NT2/D1 (cell line): ENCODE measurements around the gene PROK2.

Source experiments
- DNase-seq: peaks from one replicate; pipeline ENCODE4 v3.0.0-alpha.2; 2011; ENCODE audit warnings: low read depth, low spot score
- H3K27me3 ChIP-seq: 2 replicates; pipeline ENCODE4 v1.6.0; 2011; ENCODE audit warnings: mild to moderate bottlenecking; ENCODE audit not compliant: insufficient read length, insufficient read depth
- H3K36me3 ChIP-seq: 2 replicates; pipeline ENCODE4 v1.6.1; 2011; ENCODE audit warnings: mild to moderate bottlenecking, low read length, mixed read lengths; ENCODE audit not compliant: insufficient read depth, insufficient read length
- H3K4me1 ChIP-seq: 2 replicates; pipeline ENCODE4 v1.5.1; 2011; ENCODE audit not compliant: insufficient read depth, insufficient read length
- H3K4me3 ChIP-seq: 2 replicates; pipeline ENCODE4 v1.5.1; 2011; ENCODE audit warnings: low read depth; ENCODE audit not compliant: insufficient read length
- H3K9ac ChIP-seq: 2 replicates; pipeline ENCODE4 v1.6.0; 2011; ENCODE audit warnings: low read depth; ENCODE audit not compliant: insufficient read length
- H3K9me3 ChIP-seq: 2 replicates; pipeline ENCODE4 v1.5.1; 2011; ENCODE audit warnings: mild to moderate bottlenecking, low read length; ENCODE audit not compliant: insufficient read depth
- SUZ12 ChIP-seq: IDR thresholded peaks from 2 replicates; pipeline ENCODE4 v1.6.1; 2011; ENCODE audit not compliant: insufficient read length, insufficient read depth; ENCODE audit errors: extremely low read depth
- YY1 ChIP-seq: IDR thresholded peaks from 2 replicates; pipeline ENCODE4 v1.6.1; 2011; ENCODE audit not compliant: insufficient read length, insufficient read depth
- ZNF274 ChIP-seq: IDR thresholded peaks from 2 replicates; pipeline ENCODE4 v1.6.1; 2011; ENCODE audit warnings: mild to moderate bottlenecking, low read depth, low read length

The PROK2 gene

GRCh38 chr3:71784914-71785531 lies at the start of gene PROK2:
TSS of gene PROK2 (minus strand) at chr3:71785148. CDS start at chr3:71785052, 96 bp downstream.
- Histone ChIP-seq H3K9ac (peak within 1 kb of the TSS; percentile 39), H3K4me3 (peak within 1 kb of the TSS; percentile 40), H3K4me1 (peaks cover 4% of the 10 kb centered on the region), H3K9me3 (no peaks in the 10 kb centered on the region), H3K36me3 (no peaks in the 10 kb centered on the region), H3K27me3 (peaks cover 72% of the 10 kb centered on the region)
- no peak for DNase-seq
- no peak for TF ChIP-seq ZNF274
- TF ChIP-seq YY1 = no peak
- peak; percentile 54 for TF ChIP-seq SUZ12

DNA sequence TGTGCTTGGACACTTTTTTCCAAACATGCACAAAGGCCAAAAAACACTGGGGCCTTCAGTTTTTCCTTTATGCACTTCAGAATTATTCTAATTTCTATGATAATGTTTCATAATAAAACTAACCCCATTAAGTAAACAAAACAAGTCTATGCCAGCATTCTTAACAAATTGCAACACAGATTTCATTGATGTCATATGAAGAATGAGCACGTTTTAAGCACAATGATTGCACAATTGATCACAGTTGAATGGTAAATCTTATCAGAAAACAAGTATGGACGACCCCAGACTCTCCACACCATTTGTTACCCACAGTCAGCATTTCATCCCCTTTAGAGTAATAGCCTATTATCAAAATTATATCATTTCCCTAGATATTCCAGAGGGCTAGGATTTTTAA lies 46.7 kb upstream of the PROK2 start:
- no peaks in the 10 kb centered on the region for H3K27me3 ChIP-seq
- H3K4me3 ChIP-seq = no peak overlapping the region
- H3K9me3 ChIP-seq = no peaks in the 10 kb centered on the region
- no peak overlapping the region for H3K9ac ChIP-seq
- no peak for DNase-seq
- H3K4me1 ChIP-seq = no peaks in the 10 kb centered on the region
- no peaks in the 10 kb centered on the region for H3K36me3 ChIP-seq
- TF ChIP-seq ZNF274 (no peak), SUZ12 (no peak), YY1 (no peak)

GRCh38 chr3:71825551-71826283 lies 40.8 kb upstream of the PROK2 start:
- H3K4me1 ChIP-seq = no peaks in the 10 kb centered on the region
- H3K27me3 ChIP-seq = no peaks in the 10 kb centered on the region
- no peaks in the 10 kb centered on the region for H3K9me3 ChIP-seq
- no peak for DNase-seq
- H3K36me3 ChIP-seq = no peaks in the 10 kb centered on the region
- no peak overlapping the region for H3K4me3 ChIP-seq
- TF ChIP-seq SUZ12 (no peak), ZNF274 (no peak), YY1 (no peak)
- no peak overlapping the region for H3K9ac ChIP-seq

GRCh38 chr3:71821116-71821515 lies 36.2 kb upstream of the PROK2 start:
- Histone ChIP-seq H3K9me3 (no peaks in the 10 kb centered on the region), H3K36me3 (no peaks in the 10 kb centered on the region), H3K4me1 (no peaks in the 10 kb centered on the region), H3K9ac (no peak overlapping the region), H3K4me3 (no peak overlapping the region), H3K27me3 (no peaks in the 10 kb centered on the region)
- no peak for DNase-seq
- TF ChIP-seq YY1 (no peak), SUZ12 (no peak), ZNF274 (no peak)

GRCh38 chr3:71817262-71817661 lies 32.3 kb upstream of the PROK2 start:
- no peak overlapping the region for H3K9ac ChIP-seq
- no peaks in the 10 kb centered on the region for H3K4me1 ChIP-seq
- H3K9me3 ChIP-seq = no peaks in the 10 kb centered on the region
- no peak overlapping the region for H3K4me3 ChIP-seq
- H3K27me3 ChIP-seq = no peaks in the 10 kb centered on the region
- DNase-seq = peak; percentile 49
- TF ChIP-seq SUZ12 (no peak), YY1 (no peak), ZNF274 (no peak)
- no peaks in the 10 kb centered on the region for H3K36me3 ChIP-seq

DNA sequence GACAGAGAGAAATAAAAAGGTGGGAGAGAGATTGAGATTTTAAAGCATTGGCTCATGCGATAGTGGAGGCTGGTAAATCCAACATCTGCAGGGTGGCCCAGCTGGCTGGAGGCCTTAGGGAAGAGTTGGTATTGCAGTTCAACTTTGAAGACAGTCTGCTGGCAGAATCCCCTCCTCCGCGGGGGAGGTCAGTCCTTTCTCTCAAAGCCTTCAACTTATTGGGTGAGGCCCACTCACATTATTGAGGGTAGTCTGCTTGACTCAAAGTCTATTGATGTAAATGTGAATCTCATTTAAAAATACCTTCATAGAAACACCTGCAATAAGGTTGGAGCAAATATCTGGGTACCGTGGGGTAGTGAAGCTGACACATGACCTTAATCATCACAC lies 31.8 kb upstream of the PROK2 start:
- H3K4me1 ChIP-seq = no peaks in the 10 kb centered on the region
- no peaks in the 10 kb centered on the region for H3K9me3 ChIP-seq
- H3K27me3 ChIP-seq = no peaks in the 10 kb centered on the region
- TF ChIP-seq SUZ12 = no peak
- no peak for TF ChIP-seq YY1
- no peak for TF ChIP-seq ZNF274
- H3K9ac ChIP-seq = no peak overlapping the region
- H3K36me3 ChIP-seq = no peaks in the 10 kb centered on the region
- H3K4me3 ChIP-seq = no peak overlapping the region
- DNase-seq = no peak

DNA sequence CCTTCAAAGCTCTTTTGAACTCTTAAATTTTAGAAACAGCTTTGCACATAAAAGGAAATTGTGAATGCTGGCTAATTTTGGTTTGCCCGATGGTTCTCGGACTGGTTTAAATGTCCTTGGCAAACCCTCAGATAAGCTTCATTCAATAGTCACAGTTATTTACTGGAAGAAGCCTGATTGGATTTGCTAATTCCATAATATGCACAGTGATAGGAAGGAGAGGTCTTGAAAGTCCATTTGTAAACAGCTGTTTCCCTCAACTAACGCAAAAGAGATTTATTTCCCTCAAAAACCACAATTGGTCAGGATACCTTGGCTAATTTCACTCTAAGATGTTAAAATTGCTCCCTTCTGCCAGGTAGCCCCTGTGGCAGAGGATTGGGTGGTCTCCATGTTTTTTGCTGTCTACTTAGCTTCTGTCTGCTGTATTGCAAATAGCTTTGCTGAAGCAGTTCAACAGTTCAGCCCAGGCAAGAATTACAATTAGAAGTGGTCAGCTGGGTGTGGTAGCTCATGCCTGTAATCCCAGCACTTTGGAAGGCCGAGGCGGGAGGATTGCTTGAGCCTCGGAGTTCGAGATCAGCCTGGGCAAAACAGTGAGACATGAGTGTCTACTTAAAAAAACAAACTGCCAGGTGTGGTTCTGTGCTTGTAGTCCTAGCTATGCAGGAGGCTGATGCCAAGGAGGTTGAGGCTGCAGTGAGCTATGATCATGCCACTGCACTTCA lies 30.6 kb upstream of the PROK2 start:
- no peaks in the 10 kb centered on the region for H3K27me3 ChIP-seq
- H3K36me3 ChIP-seq = no peaks in the 10 kb centered on the region
- no peak for TF ChIP-seq YY1
- TF ChIP-seq SUZ12 = no peak
- no peak for TF ChIP-seq ZNF274
- no peak overlapping the region for H3K9ac ChIP-seq
- no peak for DNase-seq
- no peaks in the 10 kb centered on the region for H3K9me3 ChIP-seq
- no peak overlapping the region for H3K4me3 ChIP-seq
- H3K4me1 ChIP-seq = no peaks in the 10 kb centered on the region
